GM23338 (cell line): ENCODE measurements around the gene SLC39A10. TPM values are rescaled to one million over a fixed set of nuclear protein-coding genes. Genes with fewer than 3 reads are reported as not detected.

ENCODE experiments used
- ATAC-seq: fragments of 200-7000 bp; cut with Tn5 transposase; 3 replicates; pipeline ENCODE4 v1.9.1; 2020
- DNase-seq: peaks from one replicate; pipeline ENCODE4 v3.0.0-alpha.2; 2015; ENCODE audit warnings: low spot score
- H2AFZ ChIP-seq: fragments of 200-600 bp; sonication (generic); 2 replicates; pipeline ENCODE4 v1.8.0; 2016; ENCODE audit warnings: antibody characterized with exemption, mild to moderate bottlenecking, moderate library complexity
- H3F3A ChIP-seq: fragments of 200-600 bp; sonication (generic); replicated peaks from 2 replicates; pipeline ENCODE4 v1.8.0; 2017; ENCODE audit warnings: antibody characterized with exemption, mixed run types, low read depth
- H3K27ac ChIP-seq: fragments of 200-600 bp; sonication (generic); 2 replicates; pipeline ENCODE4 v1.6.1; 2016; ENCODE audit warnings: low read depth
- H3K27me3 ChIP-seq: fragments of 200-600 bp; sonication (generic); 2 replicates; pipeline ENCODE4 v1.8.0; 2016; ENCODE audit warnings: mild to moderate bottlenecking, mixed run types, moderate library complexity; ENCODE audit not compliant: insufficient read depth
- H3K36me3 ChIP-seq: fragments of 200-600 bp; sonication (generic); 2 replicates; pipeline ENCODE4 v1.8.0; 2016; ENCODE audit warnings: mild to moderate bottlenecking; ENCODE audit not compliant: insufficient read depth
- H3K4me1 ChIP-seq: fragments of 200-600 bp; sonication (generic); 2 replicates; pipeline ENCODE4 v1.8.0; 2016; ENCODE audit warnings: mild to moderate bottlenecking, moderate library complexity; ENCODE audit not compliant: insufficient read depth
- H3K4me2 ChIP-seq: fragments of 200-600 bp; sonication (generic); 2 replicates; pipeline ENCODE4 v1.7.1; 2017; ENCODE audit warnings: mixed run types
- H3K4me3 ChIP-seq: fragments of 200-600 bp; sonication (generic); 2 replicates; pipeline ENCODE4 v1.6.1; 2016; ENCODE audit warnings: mixed run types
- H3K79me2 ChIP-seq: fragments of 200-600 bp; sonication (generic); replicated peaks from 2 replicates; pipeline ENCODE4 v1.8.0; 2017; ENCODE audit warnings: mild to moderate bottlenecking; ENCODE audit not compliant: insufficient read depth
- H3K9me2 ChIP-seq: fragments of 200-600 bp; sonication (generic); 2 replicates; pipeline ENCODE4 v1.8.0; 2017; ENCODE audit not compliant: insufficient read depth
- H4K20me1 ChIP-seq: fragments of 200-600 bp; sonication (generic); replicated peaks from 2 replicates; pipeline ENCODE4 v1.8.0; 2017; ENCODE audit warnings: mild to moderate bottlenecking; ENCODE audit not compliant: insufficient read depth
- H3K27ac Mint-ChIP-seq: 2 replicates; pipeline ENCODE4 v1.8.0; 2020; ENCODE audit warnings: inconsistent platforms, mild to moderate bottlenecking, moderate library complexity, mixed read lengths
- H3K27me3 Mint-ChIP-seq: 3 replicates; pipeline ENCODE4 v1.8.0; 2022; ENCODE audit warnings: low read depth, mild to moderate bottlenecking, moderate library complexity, mixed read lengths, inconsistent platforms; ENCODE audit not compliant: insufficient read depth, poor library complexity
- H3K36me3 Mint-ChIP-seq: 3 replicates; pipeline ENCODE4 v1.8.0; 2021; ENCODE audit warnings: low read depth, mild to moderate bottlenecking, inconsistent platforms, moderate library complexity, mixed read lengths
- H3K4me1 Mint-ChIP-seq: 3 replicates; pipeline ENCODE4 v1.8.0; 2020; ENCODE audit warnings: mild to moderate bottlenecking, inconsistent platforms, mixed read lengths
- H3K4me3 Mint-ChIP-seq: 3 replicates; pipeline ENCODE4 v1.8.0; 2021; ENCODE audit warnings: moderate library complexity, mild to moderate bottlenecking, inconsistent platforms, mixed read lengths
- H3K9me3 Mint-ChIP-seq: 3 replicates; pipeline ENCODE4 v1.8.0; 2020; ENCODE audit warnings: moderate library complexity, mild to moderate bottlenecking, inconsistent platforms, mixed read lengths
- CREB1 ChIP-seq: fragments of 250-450 bp; sonication (Bioruptor Pico); IDR thresholded peaks from 2 replicates; pipeline ENCODE4 v1.5.0; 2020; ENCODE audit warnings: low read depth, mild to moderate bottlenecking, moderate library complexity
- ETS1 ChIP-seq: IDR thresholded peaks from 2 replicates; pipeline ENCODE4 v1.6.1; 2016; ENCODE audit warnings: antibody characterized with exemption
- EZH2 ChIP-seq: fragments of 200-600 bp; sonication (generic); IDR thresholded peaks from one replicate; pipeline ENCODE4 v1.8.0; 2017; ENCODE audit warnings: antibody characterized with exemption, mild to moderate bottlenecking, low read depth; ENCODE audit not compliant: unreplicated experiment
- EZH2phosphoT487 ChIP-seq: fragments of 200-600 bp; sonication (generic); IDR thresholded peaks from one replicate; pipeline ENCODE4 v1.8.1; 2018; ENCODE audit warnings: antibody characterized with exemption; ENCODE audit not compliant: unreplicated experiment
- NANOG ChIP-seq: IDR thresholded peaks from 2 replicates; pipeline ENCODE4 v1.6.1; 2016; ENCODE audit warnings: antibody characterized with exemption, borderline replicate concordance
- POLR2AphosphoS5 ChIP-seq: IDR thresholded peaks from 2 replicates; pipeline ENCODE4 v1.6.1; 2016; ENCODE audit warnings: antibody characterized with exemption, low read depth
- STAT1 ChIP-seq: IDR thresholded peaks from one replicate; pipeline ENCODE4 v1.6.1; 2016; ENCODE audit warnings: antibody characterized with exemption; ENCODE audit not compliant: unreplicated experiment
- ZNF114 ChIP-seq: fragments of 250-450 bp; sonication (Bioruptor Pico); IDR thresholded peaks from 2 replicates; pipeline ENCODE4 v1.5.0; 2020; ENCODE audit warnings: mild to moderate bottlenecking, moderate library complexity
- ZNF331 ChIP-seq: fragments of 250-450 bp; sonication (Bioruptor Pico); IDR thresholded peaks from 2 replicates; pipeline ENCODE4 v1.5.0; 2020; ENCODE audit warnings: low read depth, mild to moderate bottlenecking, moderate library complexity
- polyA plus RNA-seq: library from polyadenylated mRNA; unstranded; fragments of >200 nt; fragmentation: Nextera tagmentation; extraction: Ambion mirVana; gene quantifications from 2 replicates; pipeline ENCODE4 v1.2.1, GENCODE V29; 2016
- total RNA-seq: library from RNA; depleted of rRNA; stranded (reverse); fragments of >200 nt; shearing (Covaris generic); gene quantifications from 2 replicates; pipeline ENCODE4 v1.2.3, GENCODE V29; 2014
- TF ChIP-seq, protein P1 (sequence below): fragments of 250-450 bp; sonication (Bioruptor Pico); IDR thresholded peaks from 2 replicates; pipeline ENCODE4 v1.5.0; 2020; ENCODE audit warnings: mild to moderate bottlenecking, moderate library complexity

The SLC39A10 gene
- total and polyA plus RNA-seq, 2 experiments from 2014 or later: 261 to 356 TPM

DNA sequence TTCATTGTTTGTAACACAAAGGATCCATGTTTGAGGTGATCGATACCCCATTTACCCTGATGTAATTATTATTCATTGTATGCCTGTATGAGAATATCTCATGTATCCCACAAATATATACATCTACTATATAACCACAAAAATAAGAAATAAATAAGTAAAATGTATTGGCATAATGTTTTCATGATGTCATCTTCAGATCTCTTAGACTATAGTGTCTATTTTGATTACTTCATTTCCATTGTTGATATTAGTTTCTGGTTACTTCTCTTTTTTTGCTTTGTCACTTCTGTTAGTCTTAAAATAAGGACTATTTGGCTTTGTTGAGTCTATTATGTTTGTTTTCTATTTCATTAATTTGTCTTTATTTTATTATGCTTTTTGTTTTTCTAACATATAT is 109.7 kb downstream of the SLC39A10 start (continued):
- TF ChIP-seq, protein P1, sequence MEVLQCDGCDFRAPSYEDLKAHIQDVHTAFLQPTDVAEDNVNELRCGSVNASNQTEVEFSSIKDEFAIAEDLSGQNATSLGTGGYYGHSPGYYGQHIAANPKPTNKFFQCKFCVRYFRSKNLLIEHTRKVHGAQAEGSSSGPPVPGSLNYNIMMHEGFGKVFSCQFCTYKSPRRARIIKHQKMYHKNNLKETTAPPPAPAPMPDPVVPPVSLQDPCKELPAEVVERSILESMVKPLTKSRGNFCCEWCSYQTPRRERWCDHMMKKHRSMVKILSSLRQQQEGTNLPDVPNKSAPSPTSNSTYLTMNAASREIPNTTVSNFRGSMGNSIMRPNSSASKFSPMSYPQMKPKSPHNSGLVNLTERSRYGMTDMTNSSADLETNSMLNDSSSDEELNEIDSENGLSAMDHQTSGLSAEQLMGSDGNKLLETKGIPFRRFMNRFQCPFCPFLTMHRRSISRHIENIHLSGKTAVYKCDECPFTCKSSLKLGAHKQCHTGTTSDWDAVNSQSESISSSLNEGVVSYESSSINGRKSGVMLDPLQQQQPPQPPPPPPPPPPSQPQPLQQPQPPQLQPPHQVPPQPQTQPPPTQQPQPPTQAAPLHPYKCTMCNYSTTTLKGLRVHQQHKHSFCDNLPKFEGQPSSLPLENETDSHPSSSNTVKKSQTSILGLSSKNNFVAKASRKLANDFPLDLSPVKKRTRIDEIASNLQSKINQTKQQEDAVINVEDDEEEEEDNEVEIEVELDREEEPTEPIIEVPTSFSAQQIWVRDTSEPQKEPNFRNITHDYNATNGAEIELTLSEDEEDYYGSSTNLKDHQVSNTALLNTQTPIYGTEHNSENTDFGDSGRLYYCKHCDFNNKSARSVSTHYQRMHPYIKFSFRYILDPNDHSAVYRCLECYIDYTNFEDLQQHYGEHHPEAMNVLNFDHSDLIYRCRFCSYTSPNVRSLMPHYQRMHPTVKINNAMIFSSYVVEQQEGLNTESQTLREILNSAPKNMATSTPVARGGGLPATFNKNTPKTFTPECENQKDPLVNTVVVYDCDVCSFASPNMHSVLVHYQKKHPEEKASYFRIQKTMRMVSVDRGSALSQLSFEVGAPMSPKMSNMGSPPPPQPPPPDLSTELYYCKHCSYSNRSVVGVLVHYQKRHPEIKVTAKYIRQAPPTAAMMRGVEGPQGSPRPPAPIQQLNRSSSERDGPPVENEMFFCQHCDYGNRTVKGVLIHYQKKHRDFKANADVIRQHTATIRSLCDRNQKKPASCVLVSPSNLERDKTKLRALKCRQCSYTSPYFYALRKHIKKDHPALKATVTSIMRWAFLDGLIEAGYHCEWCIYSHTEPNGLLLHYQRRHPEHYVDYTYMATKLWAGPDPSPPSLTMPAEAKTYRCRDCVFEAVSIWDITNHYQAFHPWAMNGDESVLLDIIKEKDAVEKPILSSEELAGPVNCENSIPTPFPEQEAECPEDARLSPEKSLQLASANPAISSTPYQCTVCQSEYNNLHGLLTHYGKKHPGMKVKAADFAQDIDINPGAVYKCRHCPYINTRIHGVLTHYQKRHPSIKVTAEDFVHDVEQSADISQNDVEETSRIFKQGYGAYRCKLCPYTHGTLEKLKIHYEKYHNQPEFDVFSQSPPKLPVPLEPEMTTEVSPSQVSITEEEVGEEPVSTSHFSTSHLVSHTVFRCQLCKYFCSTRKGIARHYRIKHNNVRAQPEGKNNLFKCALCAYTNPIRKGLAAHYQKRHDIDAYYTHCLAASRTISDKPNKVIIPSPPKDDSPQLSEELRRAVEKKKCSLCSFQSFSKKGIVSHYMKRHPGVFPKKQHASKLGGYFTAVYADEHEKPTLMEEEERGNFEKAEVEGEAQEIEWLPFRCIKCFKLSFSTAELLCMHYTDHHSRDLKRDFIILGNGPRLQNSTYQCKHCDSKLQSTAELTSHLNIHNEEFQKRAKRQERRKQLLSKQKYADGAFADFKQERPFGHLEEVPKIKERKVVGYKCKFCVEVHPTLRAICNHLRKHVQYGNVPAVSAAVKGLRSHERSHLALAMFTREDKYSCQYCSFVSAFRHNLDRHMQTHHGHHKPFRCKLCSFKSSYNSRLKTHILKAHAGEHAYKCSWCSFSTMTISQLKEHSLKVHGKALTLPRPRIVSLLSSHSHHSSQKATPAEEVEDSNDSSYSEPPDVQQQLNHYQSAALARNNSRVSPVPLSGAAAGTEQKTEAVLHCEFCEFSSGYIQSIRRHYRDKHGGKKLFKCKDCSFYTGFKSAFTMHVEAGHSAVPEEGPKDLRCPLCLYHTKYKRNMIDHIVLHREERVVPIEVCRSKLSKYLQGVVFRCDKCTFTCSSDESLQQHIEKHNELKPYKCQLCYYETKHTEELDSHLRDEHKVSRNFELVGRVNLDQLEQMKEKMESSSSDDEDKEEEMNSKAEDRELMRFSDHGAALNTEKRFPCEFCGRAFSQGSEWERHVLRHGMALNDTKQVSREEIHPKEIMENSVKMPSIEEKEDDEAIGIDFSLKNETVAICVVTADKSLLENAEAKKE (CRISPR knock-in tag): no peak

- DNase-seq: no peak
- H3K27me3 ChIP-seq: no peaks in the 10 kb centered on the region
- TF ChIP-seq CREB1 (CRISPR knock-in tag) (no peak), STAT1 (no peak), EZH2phosphoT487 (no peak), ETS1 (no peak), ZNF114 (CRISPR knock-in tag) (no peak), NANOG (no peak), EZH2 (no peak), POLR2AphosphoS5 (no peak), ZNF331 (CRISPR knock-in tag) (no peak)
- TF ChIP-seq, protein P1 (CRISPR knock-in tag): no peak
Measured at GRCh38 chr2:195768431-195768830, 111.4 kb downstream of the SLC39A10 start.

More at GRCh38 chr2:195768431-195768830, 111.4 kb downstream of the SLC39A10 start:
- Mint-ChIP-seq H3K4me1 (no peaks in the 10 kb centered on the region), H3K4me3 (no peak overlapping the region), H3K9me3 (peaks cover 9% of the 10 kb centered on the region; the same call in 2 of the 3 replicates), H3K27ac (no peak overlapping the region), H3K27me3 (no peaks in the 10 kb centered on the region), H3K36me3 (peaks cover 13% of the 10 kb centered on the region)
- no peaks in the 10 kb centered on the region; the same call in 1 of the 2 replicates for H3K36me3 ChIP-seq
- H4K20me1 ChIP-seq: no peaks in the 10 kb centered on the region
- no peak overlapping the region for H3K27ac ChIP-seq
- H3K79me2 ChIP-seq: no peaks in the 10 kb centered on the region
- ATAC-seq: no peak
- H3K4me3 ChIP-seq: no peak overlapping the region
- no peaks in the 10 kb centered on the region for H3K9me2 ChIP-seq
- no peaks in the 10 kb centered on the region for H3F3A ChIP-seq
- no peaks in the 10 kb centered on the region for H3K4me1 ChIP-seq
- H2AFZ ChIP-seq: no peak overlapping the region
- no peak overlapping the region for H3K4me2 ChIP-seq
